Testis (tissue), 3 donors: ENCODE results near the gene GJA1. TPM values are rescaled to one million over a fixed set of nuclear protein-coding genes. Genes with fewer than 3 reads are reported as not detected.

Source experiments
- DNase-seq: peaks from one replicate; pipeline ENCODE4 v3.0.0-alpha.2; 2019
- H3K27ac ChIP-seq, 2 donors: fragments of 200-600 bp; sonication (generic); one replicate each; pipeline ENCODE4 v1.5.1; 2019
- H3K27me3 ChIP-seq: fragments of 200-600 bp; sonication (generic); one replicate; pipeline ENCODE4 v1.5.1; 2019
- H3K36me3 ChIP-seq: fragments of 200-600 bp; sonication (generic); one replicate; pipeline ENCODE4 v1.5.1; 2017; ENCODE audit warnings: low read depth; ENCODE audit errors: missing control alignments
- H3K4me1 ChIP-seq: fragments of 200-600 bp; sonication (generic); one replicate; pipeline ENCODE4 v1.5.1; 2019
- H3K4me3 ChIP-seq, 2 donors: fragments of 200-600 bp; sonication (generic); one replicate each; pipeline ENCODE4 v1.5.1; 2017 to 2019
- H3K9me3 ChIP-seq: fragments of 200-600 bp; sonication (generic); one replicate; pipeline ENCODE4 v1.5.1; 2017
- POLR2A ChIP-seq: fragments of 450-650 bp; IDR thresholded peaks from one replicate; pipeline ENCODE4 v1.6.1; 2017; ENCODE audit warnings: antibody characterized with exemption, mild to moderate bottlenecking, moderate library complexity
- WGBS, 2 donors: methylation state at CpG; one replicate each; pipeline ENCODE4 v1.1.5; 2018; 5-methylcytosine and 5-hydroxymethylcytosine counted together
- intact Hi-C: fragments of 100-400 bp; cut with DNase I; formaldehyde crosslinking; loops from one replicate; pipeline ENCODE4 v1.15.1; 2023; ENCODE audit warnings: low total_unique reads
- polyA plus RNA-seq: library from polyadenylated mRNA; stranded (reverse); fragments of 350-450 nt; fragmentation: Illumina TruSeq; extraction: RNeasy Lipid Tissue Mini Kit (QIAGEN cat#74804); gene quantifications from one replicate; pipeline ENCODE4 v1.2.3, GENCODE V29; 2014; ENCODE audit warnings: low read depth, low replicate concordance; ENCODE audit not compliant: insufficient read depth
- total RNA-seq, 2 donors: library from RNA; depleted of rRNA; stranded (reverse); fragments of >200 nt; gene quantifications; one replicate each; pipeline ENCODE4 v1.2.3, GENCODE V29; 2016
- TF ChIP-seq, protein P1 (sequence below), 3 experiments: fragments of 450-650 bp in 2 of 3; fragments of 200-600 bp in 1 of 3; sonication (generic) in 1 of 3; IDR thresholded peaks; one replicate each; pipeline ENCODE4 v1.5.1; 2016 to 2019; ENCODE audit warnings: antibody characterized with exemption in 3 of 3, mild to moderate bottlenecking in 2 of 3, moderate library complexity in 1 of 3

Gene GJA1
- total and polyA plus RNA-seq, 3 donors from 2014 or later: 61.0 to 81.2 (median 64.0) TPM

DNA sequence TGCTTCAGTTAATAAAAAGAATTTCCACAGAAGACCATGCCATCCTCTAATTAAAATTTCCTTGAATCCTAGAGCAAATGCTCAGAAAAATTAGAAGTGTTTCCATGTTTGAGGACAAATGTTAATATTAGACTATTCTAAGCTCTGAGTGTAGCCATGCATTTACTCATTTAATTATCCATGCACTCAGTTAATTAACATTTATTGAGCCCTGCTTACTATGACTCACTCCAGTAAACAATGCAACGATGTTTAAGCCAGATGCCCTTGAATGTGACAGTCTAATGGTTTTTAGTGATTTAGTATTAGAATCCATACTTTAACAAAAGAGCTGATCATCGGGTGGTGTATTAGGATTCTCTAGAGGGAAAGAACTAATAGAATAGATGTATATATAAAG, 37.3 kb upstream of the GJA1 start:
- no peak overlapping the region for H3K27ac ChIP-seq
- DNase-seq: no peak
- H3K4me1 ChIP-seq: no peaks in the 10 kb centered on the region
- no peaks in the 10 kb centered on the region for H3K27me3 ChIP-seq
- H3K36me3 ChIP-seq: no peaks in the 10 kb centered on the region
- no peaks in the 10 kb centered on the region for H3K9me3 ChIP-seq
- WGBS, 2 donors: 61 to 68% methylated on average over 2 of the region's 2 CpGs
- TF ChIP-seq, protein P1, sequence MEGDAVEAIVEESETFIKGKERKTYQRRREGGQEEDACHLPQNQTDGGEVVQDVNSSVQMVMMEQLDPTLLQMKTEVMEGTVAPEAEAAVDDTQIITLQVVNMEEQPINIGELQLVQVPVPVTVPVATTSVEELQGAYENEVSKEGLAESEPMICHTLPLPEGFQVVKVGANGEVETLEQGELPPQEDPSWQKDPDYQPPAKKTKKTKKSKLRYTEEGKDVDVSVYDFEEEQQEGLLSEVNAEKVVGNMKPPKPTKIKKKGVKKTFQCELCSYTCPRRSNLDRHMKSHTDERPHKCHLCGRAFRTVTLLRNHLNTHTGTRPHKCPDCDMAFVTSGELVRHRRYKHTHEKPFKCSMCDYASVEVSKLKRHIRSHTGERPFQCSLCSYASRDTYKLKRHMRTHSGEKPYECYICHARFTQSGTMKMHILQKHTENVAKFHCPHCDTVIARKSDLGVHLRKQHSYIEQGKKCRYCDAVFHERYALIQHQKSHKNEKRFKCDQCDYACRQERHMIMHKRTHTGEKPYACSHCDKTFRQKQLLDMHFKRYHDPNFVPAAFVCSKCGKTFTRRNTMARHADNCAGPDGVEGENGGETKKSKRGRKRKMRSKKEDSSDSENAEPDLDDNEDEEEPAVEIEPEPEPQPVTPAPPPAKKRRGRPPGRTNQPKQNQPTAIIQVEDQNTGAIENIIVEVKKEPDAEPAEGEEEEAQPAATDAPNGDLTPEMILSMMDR (IDR thresholded peaks at IDR 0.05): no peak
- no peak for TF ChIP-seq POLR2A
- intact Hi-C loops: no loop called here
- H3K4me3 ChIP-seq: no peak overlapping the region

DNA sequence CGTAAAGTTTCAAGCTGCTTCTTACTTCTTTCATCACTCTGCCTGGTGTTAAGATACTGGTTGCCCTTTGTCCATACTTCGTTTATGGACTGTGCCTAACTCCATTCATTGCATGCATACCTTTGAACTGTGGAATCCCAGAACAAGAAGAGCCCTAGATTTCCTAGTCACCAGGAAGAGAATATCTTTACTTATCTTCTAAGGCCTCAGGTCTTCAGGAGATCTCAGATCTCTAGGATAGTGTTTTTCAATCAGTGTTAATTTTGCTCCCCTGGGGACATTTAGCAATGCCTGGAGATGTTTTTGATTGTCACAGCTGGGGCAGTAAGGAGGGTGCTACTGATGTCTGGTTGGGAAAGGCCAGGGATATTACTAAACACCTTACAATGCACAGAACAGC, 35.5 kb upstream of the GJA1 start:
- no peaks in the 10 kb centered on the region for H3K27me3 ChIP-seq
- H3K4me1 ChIP-seq: no peaks in the 10 kb centered on the region
- H3K27ac ChIP-seq: no peak overlapping the region
- no peak for TF ChIP-seq POLR2A
- TF ChIP-seq, protein P1 (IDR thresholded peaks at IDR 0.05): no peak
- DNase-seq: no peak
- H3K36me3 ChIP-seq: no peaks in the 10 kb centered on the region
- no peaks in the 10 kb centered on the region for H3K9me3 ChIP-seq
- intact Hi-C loops: no loop called here
- H3K4me3 ChIP-seq: no peak overlapping the region
- WGBS, 2 donors: 80 to 83% methylated on average over 2 of the region's 2 CpGs

DNA sequence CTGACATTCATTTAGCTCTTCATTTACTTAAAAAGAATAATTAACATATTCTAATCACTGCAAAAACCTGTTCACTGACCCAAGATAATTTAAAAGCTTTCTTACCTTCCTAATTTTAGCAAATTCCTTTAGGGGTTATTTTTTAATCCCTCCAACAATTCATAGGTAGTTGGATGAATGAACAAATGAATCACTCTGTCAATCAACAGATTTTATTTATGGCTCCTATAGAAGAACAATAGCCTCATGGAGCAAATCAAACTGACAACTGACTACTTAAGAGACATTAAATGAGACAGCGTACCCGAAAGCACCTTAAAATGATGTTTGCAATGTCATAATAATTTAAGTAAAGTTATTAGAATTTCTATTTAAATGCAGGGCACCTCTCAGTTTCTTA, 31.5 kb upstream of the GJA1 start:
- no peak for DNase-seq
- Histone ChIP-seq H3K4me3 (no peak overlapping the region), H3K27ac (no peak overlapping the region), H3K9me3 (no peaks in the 10 kb centered on the region), H3K36me3 (no peaks in the 10 kb centered on the region), H3K27me3 (no peaks in the 10 kb centered on the region), H3K4me1 (no peaks in the 10 kb centered on the region)
- intact Hi-C loops: no loop called here
- WGBS, 2 donors: 89 to 93% methylated on average over 2 of the region's 2 CpGs
- no peak for TF ChIP-seq POLR2A
- TF ChIP-seq, protein P1 (IDR thresholded peaks at IDR 0.05): no peak

DNA sequence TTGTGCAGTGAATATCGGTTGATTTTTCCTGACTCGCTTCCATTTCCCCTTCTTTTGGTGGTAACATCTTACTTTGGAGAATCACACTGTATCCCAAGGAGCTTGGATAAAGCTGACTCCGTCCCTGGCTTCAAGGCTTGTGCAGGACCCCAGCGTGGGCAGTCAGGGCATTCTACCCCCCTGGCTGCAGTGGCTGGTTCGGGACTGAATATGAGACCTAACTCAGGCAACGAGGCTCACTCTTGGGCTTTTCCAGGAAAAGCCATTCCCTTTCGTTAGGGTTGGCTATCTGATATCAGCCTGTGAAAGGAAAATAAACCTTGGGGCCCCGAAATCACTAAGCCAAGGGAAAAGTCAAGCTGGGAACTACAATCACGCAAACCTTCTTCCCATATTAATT, 30.1 kb upstream of the GJA1 start:
- Histone ChIP-seq H3K36me3 (no peaks in the 10 kb centered on the region), H3K4me3 (no peak overlapping the region), H3K4me1 (no peaks in the 10 kb centered on the region), H3K27ac (no peak overlapping the region), H3K27me3 (no peaks in the 10 kb centered on the region), H3K9me3 (no peaks in the 10 kb centered on the region)
- TF ChIP-seq, protein P1 (IDR thresholded peaks at IDR 0.05): no peak
- TF ChIP-seq POLR2A: no peak
- DNase-seq: no peak
- intact Hi-C loops: no loop called here
- 73 to 76% methylated on average over 9 of the region's 9 CpGs for WGBS, 2 donors

DNA sequence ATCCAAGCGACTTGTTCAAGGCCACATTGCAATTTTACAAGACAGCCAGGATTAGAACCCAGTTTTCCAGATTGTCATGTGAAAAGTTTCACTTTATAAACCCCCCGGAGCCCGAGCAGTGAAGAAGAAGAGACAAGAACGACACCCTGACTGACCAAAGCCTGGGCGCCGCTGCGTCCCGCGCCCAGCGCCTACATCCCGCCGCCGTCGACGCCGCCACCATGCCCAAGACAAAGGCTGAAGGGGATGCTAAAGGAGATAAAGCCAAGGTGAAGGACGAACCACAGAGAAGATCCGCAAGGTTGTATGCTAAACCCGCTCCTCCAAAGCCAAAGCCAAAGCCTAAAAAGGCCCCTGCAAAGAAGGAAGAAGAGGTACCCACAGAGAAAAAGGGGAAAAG, 27.1 kb upstream of the GJA1 start:
- Histone ChIP-seq H3K9me3 (no peaks in the 10 kb centered on the region), H3K27ac (no peak overlapping the region), H3K4me1 (no peaks in the 10 kb centered on the region), H3K27me3 (no peaks in the 10 kb centered on the region), H3K36me3 (no peaks in the 10 kb centered on the region), H3K4me3 (no peak overlapping the region)
- intact Hi-C loops: no loop called here
- 56 to 81% methylated on average over 19 of the region's 19 CpGs for WGBS, 2 donors
- TF ChIP-seq POLR2A: no peak
- TF ChIP-seq, protein P1 (IDR thresholded peaks at IDR 0.05): no peak
- DNase-seq: no peak
